H1 (cell line): ENCODE measurements around the gene KCNB1. TPM values are rescaled to one million over a fixed set of nuclear protein-coding genes. Genes with fewer than 3 reads are reported as not detected.

Experiments
- CTCF ChIA-PET: fragments of 300-600 bp; sonication (Branson Sonifier 250); formaldehyde crosslinking; loops from one replicate; lab custom pipeline; 2021; ENCODE audit not compliant: partially characterized antibody; lab: Charles Lee
- POLR2A ChIA-PET: fragments of 300-600 bp; sonication (Branson Sonifier 250); formaldehyde crosslinking; loops from one replicate; lab custom pipeline; 2021; ENCODE audit warnings: inconsistent platforms; ENCODE audit not compliant: partially characterized antibody; lab: Charles Lee
- DNase-seq, 2 experiments: peaks; one replicate each; pipeline versions ENCODE4 v3.0.0 to v3.0.0-alpha.2; 2010 to 2022; ENCODE audit warnings: low spot score in 2 of 2, low read depth in 1 of 2, mixed read lengths in 1 of 2
- FAIRE-seq: peaks from 2 replicates; lab custom pipeline; 2011; peaks lifted over from hg19 to GRCh38; lab: Jason Lieb, UNC
- H2AFZ ChIP-seq: 2 replicates; pipeline ENCODE4 v1.8.1; 2012; ENCODE audit warnings: low read length, inconsistent platforms
- H2AK5ac ChIP-seq: 2 replicates; pipeline ENCODE4 v1.6.1; 2013; ENCODE audit warnings: low read depth, low read length
- H2BK120ac ChIP-seq: replicated peaks from 2 replicates; pipeline ENCODE3; 2013; ENCODE audit warnings: low read depth, low read length, inconsistent platforms
- H2BK12ac ChIP-seq: 2 replicates; pipeline ENCODE4 v1.6.1; 2013; ENCODE audit warnings: low read depth, low read length
- H2BK15ac ChIP-seq: 2 replicates; pipeline ENCODE4 v1.6.1; 2013; ENCODE audit warnings: low read length
- H2BK20ac ChIP-seq: 2 replicates; pipeline ENCODE4 v1.6.1; 2013; ENCODE audit warnings: low read length
- H2BK5ac ChIP-seq: 2 replicates; pipeline ENCODE4 v1.6.1; 2013; ENCODE audit warnings: low read depth, low read length
- H3K14ac ChIP-seq: 2 replicates; pipeline ENCODE4 v1.6.1; 2013; ENCODE audit warnings: inconsistent platforms; ENCODE audit not compliant: insufficient read length
- H3K18ac ChIP-seq: 2 replicates; pipeline ENCODE4 v1.6.1; 2013; ENCODE audit warnings: low read length; ENCODE audit errors: extremely low read depth
- H3K23ac ChIP-seq: 2 replicates; pipeline ENCODE4 v1.6.1; 2013; ENCODE audit warnings: inconsistent platforms; ENCODE audit not compliant: insufficient read length
- H3K23me2 ChIP-seq: 2 replicates; pipeline ENCODE4 v1.6.1; 2013; ENCODE audit warnings: low read depth, low read length
- H3K27ac ChIP-seq: 2 replicates; pipeline ENCODE4 v1.6.1; 2011; ENCODE audit warnings: low read depth, low read length, inconsistent platforms
- H3K27me3 ChIP-seq, 4 experiments: replicated peaks in 1 of 4; 1 replicate in 1 of 4; 2 replicates in 3 of 4; pipeline versions ENCODE4 v1.6.1 to v1.8.1; 2011 to 2013; ENCODE audit warnings: low read length in 3 of 4, mild to moderate bottlenecking in 3 of 4, inconsistent platforms in 2 of 4, mixed read lengths in 2 of 4, moderate library complexity in 1 of 4; ENCODE audit not compliant: control insufficient read depth in 3 of 4, insufficient read depth in 3 of 4; ENCODE audit errors: extremely low read depth in 1 of 4
- H3K36me3 ChIP-seq, 4 experiments: 2 replicates each; pipeline versions ENCODE4 v1.6.1 to v1.8.1; 2011 to 2013; ENCODE audit warnings: mild to moderate bottlenecking in 4 of 4, low read length in 3 of 4, moderate library complexity in 2 of 4, control low read depth in 1 of 4, inconsistent platforms in 1 of 4; ENCODE audit not compliant: insufficient read depth in 4 of 4, control insufficient read depth in 2 of 4
- H3K4ac ChIP-seq: replicated peaks from 2 replicates; pipeline ENCODE3; 2013; ENCODE audit warnings: low read length, low read depth, mixed read lengths, inconsistent platforms; ENCODE audit not compliant: insufficient read length
- H3K4me1 ChIP-seq, 4 experiments: replicated peaks in 1 of 4; 1 replicate in 1 of 4; 2 replicates in 3 of 4; pipeline versions ENCODE4 v1.6.1 to v1.8.1; 2011 to 2013; ENCODE audit warnings: low read length in 3 of 4, inconsistent platforms in 2 of 4, mixed read lengths in 1 of 4; ENCODE audit not compliant: insufficient read depth in 4 of 4, control insufficient read depth in 3 of 4
- H3K4me2 ChIP-seq, 2 experiments: 2 replicates each; pipeline versions ENCODE4 v1.6.1 to v1.8.1; 2011 to 2013; ENCODE audit warnings: low read depth in 2 of 2, low read length in 2 of 2, control low read depth in 1 of 2, inconsistent platforms in 1 of 2, mild to moderate bottlenecking in 1 of 2; ENCODE audit not compliant: insufficient read depth in 1 of 2
- H3K4me3 ChIP-seq, 4 experiments: fragments of 200-600, 300-600 bp in 1 of 4; sonication (generic), shearing (Covaris generic), sonication (Bioruptor Twin) in 1 of 4; 2 replicates each; pipeline versions ENCODE4 v1.5.1 to v1.8.1; 2011 to 2016; ENCODE audit warnings: low read length in 4 of 4, low read depth in 3 of 4, control low read depth in 2 of 4, inconsistent platforms in 2 of 4, mild to moderate bottlenecking in 2 of 4, mixed read lengths in 1 of 4, moderate library complexity in 1 of 4; ENCODE audit not compliant: insufficient read depth in 2 of 4; ENCODE audit errors: extremely low read depth in 1 of 4
- H3K56ac ChIP-seq: replicated peaks from 2 replicates; pipeline ENCODE3; 2013; ENCODE audit warnings: low read depth, mild to moderate bottlenecking, mixed read lengths, low read length, inconsistent platforms; ENCODE audit not compliant: insufficient read length
- H3K79me1 ChIP-seq: 2 replicates; pipeline ENCODE4 v1.6.1; 2013; ENCODE audit warnings: low read depth, low read length, control low read depth
- H3K79me2 ChIP-seq, 2 experiments: 2 replicates each; pipeline versions ENCODE4 v1.6.1 to v1.8.1; 2012 to 2013; ENCODE audit warnings: low read length in 2 of 2, mild to moderate bottlenecking in 2 of 2, inconsistent platforms in 1 of 2; ENCODE audit not compliant: insufficient read depth in 2 of 2, control insufficient read depth in 1 of 2
- H3K9ac ChIP-seq, 4 experiments: replicated peaks in 1 of 4; 1 replicate in 1 of 4; 2 replicates in 3 of 4; pipeline versions ENCODE4 v1.6.1 to v1.8.1; 2011 to 2013; ENCODE audit warnings: low read depth in 3 of 4, low read length in 3 of 4, control low read depth in 2 of 4, mild to moderate bottlenecking in 2 of 4, moderate library complexity in 2 of 4, inconsistent platforms in 1 of 4; ENCODE audit errors: extremely low read depth in 1 of 4
- H3K9me3 ChIP-seq, 2 experiments: 2 replicates each; pipeline versions ENCODE4 v1.6.1 to v1.8.1; 2012 to 2013; ENCODE audit warnings: mild to moderate bottlenecking in 2 of 2, moderate library complexity in 2 of 2, control low read depth in 1 of 2, inconsistent platforms in 1 of 2, low read depth in 1 of 2, low read length in 1 of 2, mixed read lengths in 1 of 2; ENCODE audit not compliant: insufficient read depth in 2 of 2
- H4K20me1 ChIP-seq, 2 experiments: replicated peaks in 1 of 2; 2 replicates each; pipeline versions ENCODE3 to v1.8.1; 2011 to 2013; ENCODE audit warnings: inconsistent platforms in 2 of 2, low read length in 2 of 2, mild to moderate bottlenecking in 1 of 2; ENCODE audit not compliant: insufficient read depth in 2 of 2, control insufficient read depth in 1 of 2
- H4K5ac ChIP-seq: 2 replicates; pipeline ENCODE4 v1.6.1; 2013; ENCODE audit warnings: low read length, low read depth, mixed read lengths, inconsistent platforms; ENCODE audit not compliant: insufficient read length
- H4K8ac ChIP-seq: 2 replicates; pipeline ENCODE4 v1.8.0; 2013; ENCODE audit warnings: mild to moderate bottlenecking, moderate library complexity, low read length, inconsistent platforms; ENCODE audit not compliant: insufficient read depth; ENCODE audit errors: extremely low read depth
- H4K91ac ChIP-seq: replicated peaks from 2 replicates; pipeline ENCODE3; 2013; ENCODE audit warnings: low read length, mixed read lengths, inconsistent platforms; ENCODE audit not compliant: insufficient read length
- CHD2 ChIP-seq: IDR thresholded peaks from 2 replicates; pipeline ENCODE4 v1.6.1; 2012; ENCODE audit warnings: low read length, improper control_type of control experiment
- CREB1 ChIP-seq: IDR thresholded peaks from 2 replicates; pipeline ENCODE4 v1.6.1; 2012; ENCODE audit warnings: inconsistent platforms
- GTF2F1 ChIP-seq: IDR thresholded peaks from 2 replicates; pipeline ENCODE4 v1.6.1; 2012; ENCODE audit warnings: low read depth, low read length, improper control_type of control experiment, borderline replicate concordance
- HDAC2 ChIP-seq, 2 experiments: fragments of 300-600 bp in 1 of 2; sonication (generic) in 1 of 2; IDR thresholded peaks; 2 replicates each; pipeline ENCODE4 v1.6.1; 2011 to 2012; ENCODE audit warnings: low read depth in 2 of 2, low read length in 2 of 2, mild to moderate bottlenecking in 2 of 2, moderate library complexity in 2 of 2, borderline replicate concordance in 1 of 2, inconsistent platforms in 1 of 2
- JUND ChIP-seq: IDR thresholded peaks from 2 replicates; pipeline ENCODE4 v1.6.1; 2011; ENCODE audit warnings: mild to moderate bottlenecking, improper control_type of control experiment, low read length
- KDM1A ChIP-seq: fragments of 200-600, 300-600 bp; sonication (generic); IDR thresholded peaks from 2 replicates; pipeline ENCODE4 v1.7.1; 2016; ENCODE audit warnings: mild to moderate bottlenecking, low read length, borderline replicate concordance
- KDM4A ChIP-seq: IDR thresholded peaks from one replicate; pipeline ENCODE4 v1.7.1; 2012; ENCODE audit warnings: low read depth, mild to moderate bottlenecking, moderate library complexity, low read length, inconsistent platforms; ENCODE audit not compliant: severe bottlenecking
- NANOG ChIP-seq: IDR thresholded peaks from 2 replicates; pipeline ENCODE4 v1.6.1; 2011; ENCODE audit warnings: low read length, low read depth, mild to moderate bottlenecking, inconsistent platforms; ENCODE audit not compliant: insufficient read depth, poor library complexity, severe bottlenecking
- RAD21 ChIP-seq, 2 experiments: IDR thresholded peaks in 1 of 2; conservative IDR thresholded peaks in 1 of 2; 2 replicates each; pipeline ENCODE4 v1.6.1; 2011; ENCODE audit warnings: low read depth in 2 of 2, low read length in 2 of 2, improper control_type of control experiment in 1 of 2, inconsistent platforms in 1 of 2, mild to moderate bottlenecking in 1 of 2, moderate library complexity in 1 of 2
- RNF2 ChIP-seq: fragments of 200-900, 300-1000 bp; sonication (generic); IDR thresholded peaks from 2 replicates; pipeline ENCODE4 v1.7.1; 2016; ENCODE audit warnings: borderline replicate concordance, low read depth, mild to moderate bottlenecking, antibody characterized with exemption, low read length; ENCODE audit not compliant: poor library complexity, severe bottlenecking; ENCODE audit errors: missing control alignments
- RXRA ChIP-seq: IDR thresholded peaks from 2 replicates; pipeline ENCODE4 v1.6.1; 2011; ENCODE audit warnings: low read depth, mild to moderate bottlenecking, low read length, moderate library complexity; ENCODE audit not compliant: insufficient read depth
- TAF7 ChIP-seq: optimal IDR thresholded peaks from 2 replicates; pipeline ENCODE3; 2011; ENCODE audit warnings: low read depth, mild to moderate bottlenecking, inconsistent platforms, low read length, moderate library complexity, borderline replicate concordance
- YY1 ChIP-seq: IDR thresholded peaks from 2 replicates; pipeline ENCODE4 v1.6.1; 2011; ENCODE audit warnings: low read depth, mild to moderate bottlenecking, low read length
- WGBS, 2 experiments: shearing (Covaris generic) in 1 of 2; methylation state at CpG; one replicate each; pipeline versions ENCODE4 v1.1.6 to v1.1.7; 2013 to 2015; ENCODE audit warnings: low lambda C conversion rate in 2 of 2, mixed read lengths in 2 of 2, inconsistent platforms in 1 of 2, low coverage in 1 of 2, missing lambda C conversion rate in 1 of 2; ENCODE audit not compliant: insufficient replicate concordance in 2 of 2, insufficient coverage in 1 of 2, insufficient read length in 1 of 2; ENCODE audit errors: extremely low coverage in 1 of 2, missing lambda C conversion rate in 1 of 2; 5-methylcytosine and 5-hydroxymethylcytosine counted together
- polyA plus RNA-seq, 7 experiments: library from polyadenylated mRNA; depleted of rRNA in 3 of 7; stranded (reverse) in 5 of 7; unstranded in 2 of 7; fragments of >200 nt in 5 of 7; fragments of 200-250 nt in 2 of 7; gene quantifications; 1 replicate in 5 of 7; 2 replicates in 1 of 7; 4 replicates in 1 of 7; pipeline versions ENCODE4 v1.2.1 to v1.2.3, GENCODE V29; 2011 to 2013; ENCODE audit warnings: missing spikeins in 2 of 7, mixed read lengths in 2 of 7
- total RNA-seq: library from RNA; stranded (reverse); fragmentation: NEBNext Ultra II Directional; extraction: Animal tissue kit (Norgen Biotek cat#: 25700); gene quantifications from 2 replicates; pipeline ENCODE4 v1.2.1, GENCODE V29; 2021

KCNB1 gene
- total and polyA plus RNA-seq, 2 of the 8 experiments (the other 6 are each of a cell fraction or from before 2014, with no cell fraction given): 0.58 to 0.67 TPM

GRCh38 chr20:49419785-49420184 lies 62.7 kb downstream of the KCNB1 start:
- Histone ChIP-seq H3K9ac (no peak overlapping the region), H3K27me3 (no peaks in the 10 kb centered on the region), H2AFZ (no peak overlapping the region), H3K9me3 (no peaks in the 10 kb centered on the region), H2AK5ac (no peak overlapping the region), H3K79me2 (no peaks in the 10 kb centered on the region), H3K4ac (no peak overlapping the region), H2BK20ac (no peak overlapping the region), H3K18ac (no peak overlapping the region), H3K36me3 (no peaks in the 10 kb centered on the region), H3K56ac (no peak overlapping the region), H3K79me1 (no peaks in the 10 kb centered on the region), H4K5ac (no peak overlapping the region), H2BK12ac (no peak overlapping the region), H4K91ac (no peak overlapping the region), H2BK120ac (no peak overlapping the region), H2BK15ac (no peak overlapping the region), H3K4me3 (no peak overlapping the region), H3K4me2 (no peak overlapping the region), H3K27ac (no peak overlapping the region), H4K20me1 (no peaks in the 10 kb centered on the region), H4K8ac (no peak overlapping the region), H3K23ac (no peak overlapping the region), H2BK5ac (no peak overlapping the region), H3K4me1 (no peaks in the 10 kb centered on the region; a peak in 1 of 7 replicates), H3K23me2 (no peaks in the 10 kb centered on the region; the same call in 1 of the 2 replicates), H3K14ac (no peak overlapping the region)
- TF ChIP-seq JUND: no peak
- no peak for TF ChIP-seq RNF2
- no peak for TF ChIP-seq YY1
- TF ChIP-seq RXRA: no peak
- no peak for TF ChIP-seq KDM1A
- no peak for TF ChIP-seq GTF2F1
- no peak for TF ChIP-seq KDM4A
- TF ChIP-seq CREB1: no peak
- no peak for TF ChIP-seq NANOG
- no peak for TF ChIP-seq HDAC2 (IDR thresholded peaks at IDR 0.05; ENCODE audit: borderline replicate concordance in 1 of 2, low read depth in 2 of 2, low read length in 2 of 2)
- no peak for TF ChIP-seq CHD2
- TF ChIP-seq RAD21 (IDR thresholded peaks at IDR 0.05 in 1 of 2, conservative IDR thresholded peaks at IDR 0.05 in 1 of 2; ENCODE audit: low read depth in 2 of 2, low read length in 2 of 2): no peak
- no peak for TF ChIP-seq TAF7
- ChIA-PET CTCF (interaction anchor here (0.6 to 3.6 kb wide), 5 partner anchors 35 to 87 kb away, joined by 4 to 29 read pairs (median 5); no protein-coding TSS in a partner anchor), POLR2A (no interaction called here)
- 88% methylated on average over 1 of the region's 1 CpG; no CpG with 5 or more reads in 1 of the 2 experiments for WGBS, 2 experiments
- DNase-seq: no peak
- no peak for FAIRE-seq
